ENCODE results near the gene ACOX3.

DNA sequence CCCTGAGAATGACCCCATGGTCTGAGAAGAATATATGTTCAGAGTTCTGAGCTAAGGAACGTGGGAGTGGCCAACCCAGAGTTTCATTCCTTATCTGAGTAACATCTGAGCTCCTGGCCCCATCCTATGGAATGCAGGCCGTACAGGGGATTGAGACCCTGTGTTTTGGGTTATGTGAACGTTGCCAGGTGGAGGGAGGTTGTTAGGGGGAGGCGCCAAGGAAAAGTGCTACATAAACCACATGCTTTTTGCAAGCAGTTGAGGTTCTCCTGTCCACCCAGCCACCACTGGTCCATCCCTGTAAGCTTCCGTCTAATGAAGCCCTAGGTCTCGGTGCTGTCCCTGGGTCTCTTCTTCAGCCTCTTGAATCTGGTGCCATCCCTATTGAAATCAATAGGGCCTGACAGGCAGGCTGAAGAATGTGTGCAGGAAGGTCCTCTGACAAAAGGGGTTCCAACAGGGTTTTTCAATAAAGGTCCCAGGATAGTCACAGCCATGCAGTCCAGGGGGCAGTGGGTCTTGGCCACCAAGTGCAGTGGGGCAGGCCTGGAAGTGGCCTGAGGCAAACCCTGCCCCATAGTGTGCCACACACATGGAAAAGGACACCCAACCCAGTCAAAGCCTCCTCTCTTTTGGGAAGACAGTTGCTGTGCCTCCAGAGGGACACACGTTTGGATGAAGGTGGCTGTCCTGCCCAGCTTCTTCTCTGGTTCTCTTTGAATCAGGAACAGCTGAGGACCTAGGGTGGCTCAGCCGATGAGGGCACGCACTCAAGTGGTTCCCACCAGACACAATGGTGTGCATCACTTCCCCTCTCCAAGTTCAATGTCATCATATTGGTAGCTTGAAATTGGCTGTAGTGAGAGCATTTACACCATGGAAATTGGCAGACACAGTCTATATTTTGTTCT is 117.5 kb downstream of the ACOX3 start:
- TF ChIP-seq, protein P1, sequence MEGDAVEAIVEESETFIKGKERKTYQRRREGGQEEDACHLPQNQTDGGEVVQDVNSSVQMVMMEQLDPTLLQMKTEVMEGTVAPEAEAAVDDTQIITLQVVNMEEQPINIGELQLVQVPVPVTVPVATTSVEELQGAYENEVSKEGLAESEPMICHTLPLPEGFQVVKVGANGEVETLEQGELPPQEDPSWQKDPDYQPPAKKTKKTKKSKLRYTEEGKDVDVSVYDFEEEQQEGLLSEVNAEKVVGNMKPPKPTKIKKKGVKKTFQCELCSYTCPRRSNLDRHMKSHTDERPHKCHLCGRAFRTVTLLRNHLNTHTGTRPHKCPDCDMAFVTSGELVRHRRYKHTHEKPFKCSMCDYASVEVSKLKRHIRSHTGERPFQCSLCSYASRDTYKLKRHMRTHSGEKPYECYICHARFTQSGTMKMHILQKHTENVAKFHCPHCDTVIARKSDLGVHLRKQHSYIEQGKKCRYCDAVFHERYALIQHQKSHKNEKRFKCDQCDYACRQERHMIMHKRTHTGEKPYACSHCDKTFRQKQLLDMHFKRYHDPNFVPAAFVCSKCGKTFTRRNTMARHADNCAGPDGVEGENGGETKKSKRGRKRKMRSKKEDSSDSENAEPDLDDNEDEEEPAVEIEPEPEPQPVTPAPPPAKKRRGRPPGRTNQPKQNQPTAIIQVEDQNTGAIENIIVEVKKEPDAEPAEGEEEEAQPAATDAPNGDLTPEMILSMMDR (conservative IDR thresholded peaks at IDR 0.05): no peak
- TF ChIP-seq EZH2 (IDR thresholded peaks at IDR 0.05; ENCODE audit: low read depth): no peak
